LNCaP clone FGC (cell line): ENCODE results near the gene RNF133.

Experiments used
- DNase-seq: peaks from one replicate; pipeline ENCODE4 v3.0.0-alpha.2; 2011; ENCODE audit warnings: low read depth
- H3K4me3 ChIP-seq: 2 replicates; pipeline ENCODE4 v1.5.1; 2011; ENCODE audit warnings: mild to moderate bottlenecking, low read depth, low read length, control low read depth
- TF ChIP-seq, protein P1 (sequence below): IDR thresholded peaks from 2 replicates; pipeline ENCODE4 v1.5.1; 2012; ENCODE audit warnings: mild to moderate bottlenecking; ENCODE audit not compliant: control insufficient read depth, insufficient read depth; ENCODE audit errors: extremely low read depth

RNF133 gene

DNA sequence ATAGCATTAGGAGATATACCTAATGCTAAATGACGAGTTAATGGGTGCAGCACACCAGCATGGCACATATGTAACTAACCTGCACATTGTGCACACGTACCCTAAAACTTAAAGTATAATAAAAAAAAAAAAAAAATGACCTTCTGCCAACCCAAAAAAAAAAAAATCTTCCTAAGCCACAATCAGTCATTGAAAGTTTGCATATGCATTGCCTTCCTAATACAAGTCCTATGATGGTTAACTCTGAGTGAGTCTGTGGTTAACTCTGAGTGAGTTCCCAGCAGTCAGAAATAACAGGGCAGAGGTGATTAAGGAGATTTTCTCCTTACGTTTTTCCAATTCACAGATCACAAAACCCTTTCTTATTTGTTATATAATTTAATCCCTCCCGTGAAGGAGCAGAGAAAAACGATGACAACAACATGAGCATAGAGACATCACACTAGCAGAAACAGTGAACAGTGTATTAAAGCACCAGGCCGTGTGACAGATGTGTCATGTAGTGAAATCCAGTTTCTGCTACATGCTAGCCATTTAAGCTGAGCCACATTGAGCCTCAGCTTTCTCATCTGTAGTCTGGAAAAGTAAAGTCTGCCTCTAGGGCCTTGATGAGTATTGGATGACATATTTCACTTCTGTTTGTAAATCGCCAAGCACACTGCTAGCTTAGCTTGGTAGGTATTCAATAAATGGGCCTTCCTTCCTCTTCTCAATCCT is 11.2 kb upstream of the RNF133 start:
- DNase-seq, result no peak
- no peak overlapping the region for H3K4me3 ChIP-seq
- TF ChIP-seq, protein P1, sequence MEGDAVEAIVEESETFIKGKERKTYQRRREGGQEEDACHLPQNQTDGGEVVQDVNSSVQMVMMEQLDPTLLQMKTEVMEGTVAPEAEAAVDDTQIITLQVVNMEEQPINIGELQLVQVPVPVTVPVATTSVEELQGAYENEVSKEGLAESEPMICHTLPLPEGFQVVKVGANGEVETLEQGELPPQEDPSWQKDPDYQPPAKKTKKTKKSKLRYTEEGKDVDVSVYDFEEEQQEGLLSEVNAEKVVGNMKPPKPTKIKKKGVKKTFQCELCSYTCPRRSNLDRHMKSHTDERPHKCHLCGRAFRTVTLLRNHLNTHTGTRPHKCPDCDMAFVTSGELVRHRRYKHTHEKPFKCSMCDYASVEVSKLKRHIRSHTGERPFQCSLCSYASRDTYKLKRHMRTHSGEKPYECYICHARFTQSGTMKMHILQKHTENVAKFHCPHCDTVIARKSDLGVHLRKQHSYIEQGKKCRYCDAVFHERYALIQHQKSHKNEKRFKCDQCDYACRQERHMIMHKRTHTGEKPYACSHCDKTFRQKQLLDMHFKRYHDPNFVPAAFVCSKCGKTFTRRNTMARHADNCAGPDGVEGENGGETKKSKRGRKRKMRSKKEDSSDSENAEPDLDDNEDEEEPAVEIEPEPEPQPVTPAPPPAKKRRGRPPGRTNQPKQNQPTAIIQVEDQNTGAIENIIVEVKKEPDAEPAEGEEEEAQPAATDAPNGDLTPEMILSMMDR, result no peak

DNA sequence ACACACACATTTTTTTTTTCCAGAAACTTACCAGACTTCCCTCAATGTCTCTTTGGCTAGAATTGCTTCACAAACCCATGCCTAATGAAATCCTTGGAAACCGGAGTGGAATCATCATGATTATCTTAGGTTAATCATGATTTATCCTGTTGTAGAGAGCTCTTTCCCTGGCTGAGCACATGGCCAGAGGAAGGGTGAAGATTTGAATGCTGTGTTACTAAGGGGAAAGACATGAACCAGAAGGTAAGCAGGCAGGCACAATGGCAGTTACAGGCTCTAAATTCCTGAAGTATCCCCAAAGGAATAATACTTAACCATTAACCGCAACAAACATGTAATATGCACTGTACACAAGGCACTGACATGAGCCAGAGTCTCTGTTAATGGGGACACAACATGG is 7.9 kb upstream of the RNF133 start:
- DNase-seq, result no peak
- TF ChIP-seq, protein P1, result no peak
- H3K4me3 ChIP-seq, result no peak overlapping the region

DNA sequence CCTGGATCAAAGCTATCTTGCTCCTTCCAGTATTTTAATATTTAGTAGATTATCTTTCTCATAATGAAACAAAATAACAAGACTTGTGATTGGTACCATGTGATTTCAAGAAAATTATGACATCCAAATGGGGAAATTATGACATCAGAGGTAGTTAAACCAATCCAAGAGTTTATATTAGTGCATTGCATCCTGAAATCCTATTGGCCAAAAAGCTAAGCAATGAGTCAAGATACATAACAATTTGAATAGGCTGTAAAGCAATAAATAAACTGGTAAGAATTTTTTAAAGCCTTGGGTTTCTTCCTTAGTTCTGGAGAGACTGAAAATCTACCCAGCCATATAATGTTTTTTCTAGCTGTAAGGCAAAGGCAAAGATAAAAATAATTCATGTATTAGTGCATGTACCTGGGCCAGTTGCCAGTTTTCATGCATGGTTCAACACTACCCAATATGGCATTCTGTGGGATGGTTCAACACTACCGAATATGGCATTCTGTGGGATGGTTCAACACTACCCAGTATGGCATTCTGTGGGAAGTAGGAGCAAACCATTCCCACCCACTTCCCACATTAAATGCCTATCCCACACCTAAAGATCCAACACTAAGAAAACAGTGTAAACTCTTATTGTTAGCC is 4.1 kb upstream of the RNF133 start, which contains the start of gene RNF148:
TSS of gene RNF148 (minus strand) at position 51 of the 639 bp plus-strand sequence. CDS start 172 bp downstream, outside the sequence.
- no peak within 1 kb of the TSS for H3K4me3 ChIP-seq
- DNase-seq, result no peak
- TF ChIP-seq, protein P1, result no peak

DNA sequence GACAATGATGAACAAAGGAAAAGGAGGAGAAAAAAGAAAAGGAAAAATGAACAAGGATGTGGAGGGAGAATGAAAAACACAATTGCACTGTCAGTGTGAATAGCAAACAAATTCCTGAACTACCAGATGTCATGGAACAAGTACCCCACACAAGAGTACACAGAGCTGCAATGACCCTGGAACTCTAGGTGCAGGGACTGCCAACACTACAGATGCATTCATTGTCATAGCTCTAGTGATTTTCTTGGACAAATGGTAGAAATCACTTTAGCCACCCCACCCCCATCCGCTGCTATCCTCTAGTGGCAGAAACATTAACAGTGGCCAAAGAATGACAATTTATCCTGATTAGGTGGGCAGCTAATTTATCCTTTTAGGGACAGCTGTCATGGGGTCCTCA is 3.1 kb downstream of the RNF133 start:
- H3K4me3 ChIP-seq, result no peak overlapping the region
- TF ChIP-seq, protein P1, result no peak
- DNase-seq, result no peak

DNA sequence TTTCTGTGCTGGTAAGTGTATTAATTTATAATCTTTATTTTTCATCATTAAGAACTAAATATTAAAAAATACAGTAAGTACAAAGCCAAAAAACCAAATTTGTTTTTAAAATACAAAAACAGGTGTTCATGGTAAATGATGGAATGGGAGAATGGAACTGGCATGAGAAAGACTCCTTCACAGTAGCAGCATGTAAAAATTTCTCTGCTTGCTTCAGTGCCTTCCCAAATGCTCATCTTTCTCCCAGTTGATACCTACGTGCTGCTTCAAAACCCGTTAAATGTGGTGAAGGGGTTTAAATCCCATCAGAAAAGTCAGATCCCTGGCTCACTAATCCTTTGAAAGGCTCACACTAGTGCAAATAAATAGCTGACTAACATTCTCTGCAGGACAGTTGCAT is 4.2 kb downstream of the RNF133 start:
- no peak for DNase-seq
- TF ChIP-seq, protein P1, result no peak
- H3K4me3 ChIP-seq, result no peak overlapping the region

DNA sequence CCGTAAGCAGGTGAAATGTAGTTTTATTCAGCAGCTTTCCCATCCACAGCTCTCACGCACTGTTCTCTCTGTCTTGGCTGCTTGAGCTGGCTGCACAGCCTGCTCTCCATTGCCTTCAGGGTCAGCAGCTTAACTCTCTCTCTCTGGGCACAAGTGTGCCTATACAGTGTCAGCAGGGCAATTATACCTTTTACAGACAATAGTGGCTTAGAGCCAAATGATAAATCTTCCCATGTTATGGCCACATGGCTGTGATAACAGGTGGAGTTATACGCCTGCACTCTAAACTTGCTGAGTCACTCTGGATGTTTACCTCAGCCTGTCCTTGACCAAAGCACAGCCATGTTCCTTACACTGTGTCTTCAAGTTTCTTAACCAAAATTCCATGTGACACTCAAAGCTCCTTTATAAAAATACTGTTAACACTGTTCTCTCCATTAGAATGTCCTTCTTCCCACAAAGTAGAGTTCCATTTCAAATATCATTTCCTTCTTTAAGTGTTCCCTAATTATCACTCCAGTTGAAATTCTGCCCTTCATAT is 6.1 kb downstream of the RNF133 start:
- no peak overlapping the region for H3K4me3 ChIP-seq
- TF ChIP-seq, protein P1, result no peak
- DNase-seq, result no peak
